SHP77 treated with DMSO at 0.1 percent for 48 hours (cell line): Measurements from ENCODE around the gene TPCN1.

ENCODE experiments used
- DNase-seq: peaks from one replicate; lab custom pipeline; 2025; lab: John Stamatoyannopoulos, UW

The TPCN1 gene

DNA sequence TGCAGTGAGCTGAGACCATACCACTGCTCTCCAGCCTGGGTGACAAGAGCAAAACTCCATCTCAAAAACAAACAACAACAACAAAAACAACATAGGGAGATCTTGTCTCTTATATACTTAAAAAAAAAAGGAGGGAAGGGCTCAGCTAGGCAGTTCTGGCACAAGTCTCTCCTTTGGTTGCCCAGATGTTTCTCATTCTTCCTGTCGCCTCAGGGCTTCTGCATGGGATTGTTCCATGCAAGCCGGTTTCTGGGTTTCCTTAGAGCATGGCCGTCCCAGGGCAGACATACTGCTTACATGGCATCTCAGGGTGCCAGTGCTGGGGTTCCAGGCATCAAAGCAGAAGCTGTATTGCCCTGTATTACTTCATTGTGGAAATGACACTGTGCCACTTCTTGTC lies 118.8 kb downstream of the TPCN1 start:
- DNase-seq, result no peak

DNA sequence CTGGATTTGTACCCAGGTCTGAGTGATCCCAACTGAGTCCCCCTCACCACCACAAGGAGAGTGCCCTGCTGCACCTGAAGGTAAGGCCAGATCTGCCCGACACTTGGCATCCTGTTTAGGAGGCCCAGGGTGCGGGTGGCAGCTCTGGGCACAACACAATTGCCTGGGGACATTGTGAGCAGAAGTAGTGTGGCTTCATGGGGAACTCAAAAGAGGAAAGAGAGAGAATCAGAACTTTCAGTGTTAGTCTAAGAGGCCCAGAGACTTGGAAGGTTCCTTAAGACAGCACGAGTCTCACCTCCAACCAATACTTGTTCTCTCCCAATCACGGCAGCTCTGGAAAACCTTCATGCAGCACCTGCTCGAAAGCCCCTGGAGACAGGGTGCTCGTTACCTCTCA lies 120.3 kb downstream of the TPCN1 start:
- DNase-seq, result no peak

DNA sequence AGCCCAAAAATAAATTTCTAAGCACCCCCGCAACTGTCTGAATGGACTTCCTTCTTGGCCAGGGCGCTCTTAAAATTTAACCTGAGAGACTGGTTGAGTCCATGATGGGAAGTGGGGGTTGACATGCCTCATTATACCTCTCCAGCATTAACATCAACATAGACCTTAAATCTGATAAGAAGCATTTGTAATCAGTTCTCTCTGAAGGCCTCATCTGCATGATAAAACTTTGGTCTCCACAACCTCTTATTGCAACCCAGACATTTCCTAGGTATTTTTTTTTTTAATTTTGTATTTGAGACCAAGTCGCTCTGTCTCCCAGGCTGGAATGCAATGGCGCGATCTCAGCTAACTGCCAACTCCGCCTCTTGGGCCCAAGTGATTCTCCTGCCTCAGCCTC lies 124.1 kb downstream of the TPCN1 start:
- DNase-seq, result no peak

DNA sequence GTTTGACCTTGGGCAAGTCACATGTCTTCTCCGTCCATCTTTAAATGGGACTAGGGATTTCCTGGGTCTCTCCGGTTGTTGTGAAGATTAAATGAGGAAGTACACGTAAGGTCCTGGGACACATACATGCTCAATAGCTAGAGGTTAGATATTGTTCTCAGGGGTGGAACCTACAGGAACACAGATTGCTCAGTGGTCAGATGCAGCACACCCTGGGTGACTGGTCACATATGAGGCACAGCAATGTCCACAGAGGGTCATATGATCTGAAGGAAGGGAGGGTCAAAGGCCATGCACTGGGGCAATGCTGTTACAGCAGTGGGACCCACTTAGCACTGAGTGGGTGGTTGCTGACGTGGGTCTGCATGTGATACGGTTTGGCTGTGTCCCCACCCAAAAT lies 125.1 kb downstream of the TPCN1 start:
- no peak for DNase-seq

DNA sequence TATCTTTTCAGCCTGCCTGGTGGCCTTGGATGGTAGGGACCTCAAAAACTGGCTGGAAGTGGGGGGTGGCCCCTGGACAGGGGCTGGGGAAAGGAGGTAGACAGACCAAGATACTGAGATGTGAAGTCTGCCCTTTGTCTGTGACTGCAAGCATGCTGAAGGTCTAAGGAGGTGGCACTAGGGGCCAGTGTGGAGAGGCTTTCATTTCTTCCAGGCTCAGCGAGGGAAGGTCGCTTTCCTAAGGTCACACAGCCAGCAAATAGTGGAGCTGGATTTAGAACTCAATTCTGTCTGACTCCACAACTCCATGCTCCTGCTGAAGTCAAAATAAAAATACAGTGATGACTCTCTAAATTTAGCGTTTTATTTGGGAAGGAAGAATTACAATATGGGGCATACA lies 125.8 kb downstream of the TPCN1 start:
- no peak for DNase-seq

DNA sequence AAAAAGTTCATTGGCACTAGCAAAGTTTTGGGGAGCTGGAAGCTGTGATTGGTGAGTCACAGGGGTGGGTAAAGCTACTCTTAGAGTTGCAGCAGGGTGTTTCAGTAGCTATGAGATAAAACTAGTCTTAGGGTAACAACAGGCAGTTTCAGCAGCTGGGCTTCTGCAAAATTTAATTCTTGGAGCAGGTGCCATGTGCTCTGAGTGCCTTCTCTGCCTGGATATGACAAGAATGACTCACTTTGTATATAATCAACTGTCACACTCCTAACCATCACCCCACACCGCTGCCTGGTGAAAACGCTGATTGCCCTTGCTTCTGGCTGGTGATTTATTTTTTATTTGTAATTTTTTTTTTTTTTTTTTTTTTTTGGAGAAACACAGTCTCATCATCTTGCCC lies 126.6 kb downstream of the TPCN1 start:
- DNase-seq, result no peak
